Hematopoietic multipotent progenitor cell treated with erythropoietin and hydrocortisone succinate and interleukin-3 and kit ligand, for 8 days (in vitro differentiated cells): ENCODE measurements around the gene TTC34.
"Not testable (repeated sequence)": the region's sequence is repeated elsewhere in the genome, so short reads cannot be mapped to it uniquely, and the experiment has no call there.

ENCODE experiments used
- DNase-seq: peaks from one replicate; pipeline ENCODE4 v3.0.0-alpha.2; 2015

TTC34 gene

GRCh38 chr1:2810899-2811532 lies 9.5 kb upstream of the TTC34 start:
- no peak for DNase-seq

DNA sequence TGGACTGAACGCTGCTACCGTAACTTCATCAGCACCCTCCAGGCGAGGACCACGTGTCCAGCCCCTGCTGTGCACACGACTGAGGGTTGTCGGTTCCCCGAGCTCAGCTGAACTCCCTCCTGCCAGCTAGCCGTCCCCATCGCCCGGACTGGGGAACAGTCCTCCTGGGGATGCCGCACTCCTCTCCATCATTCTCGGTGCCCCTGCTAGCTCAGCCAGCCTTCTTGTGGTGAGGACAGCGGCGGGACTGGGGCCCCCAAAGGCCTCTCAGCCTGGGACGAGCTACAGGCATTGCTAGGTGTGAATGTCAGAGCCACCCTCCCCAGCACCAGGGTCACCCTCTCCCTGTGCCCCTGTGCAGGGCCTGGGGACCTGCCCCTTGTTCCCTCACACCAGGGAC lies 8.8 kb upstream of the TTC34 start:
- DNase-seq = no peak

DNA sequence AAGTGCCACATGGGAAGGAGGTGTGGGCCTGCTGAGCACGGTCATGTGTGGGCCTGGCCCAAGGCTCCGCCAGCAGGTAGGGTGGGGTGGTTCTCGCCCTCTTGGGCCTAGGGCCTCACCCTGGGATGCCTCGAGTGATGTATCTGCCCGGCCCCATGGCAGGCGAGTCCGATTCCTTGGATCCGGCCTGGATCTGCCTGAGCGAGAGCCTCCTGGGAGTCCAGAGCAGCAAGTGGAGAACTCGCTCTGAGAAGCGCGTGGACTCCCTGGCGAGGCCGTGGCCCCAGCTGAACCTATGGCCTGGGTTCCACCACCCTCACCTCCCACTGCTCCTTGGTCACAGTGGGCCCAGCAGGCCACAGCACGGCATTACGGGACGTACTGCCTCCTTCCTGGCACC lies 8.2 kb upstream of the TTC34 start:
- DNase-seq = no peak

DNA sequence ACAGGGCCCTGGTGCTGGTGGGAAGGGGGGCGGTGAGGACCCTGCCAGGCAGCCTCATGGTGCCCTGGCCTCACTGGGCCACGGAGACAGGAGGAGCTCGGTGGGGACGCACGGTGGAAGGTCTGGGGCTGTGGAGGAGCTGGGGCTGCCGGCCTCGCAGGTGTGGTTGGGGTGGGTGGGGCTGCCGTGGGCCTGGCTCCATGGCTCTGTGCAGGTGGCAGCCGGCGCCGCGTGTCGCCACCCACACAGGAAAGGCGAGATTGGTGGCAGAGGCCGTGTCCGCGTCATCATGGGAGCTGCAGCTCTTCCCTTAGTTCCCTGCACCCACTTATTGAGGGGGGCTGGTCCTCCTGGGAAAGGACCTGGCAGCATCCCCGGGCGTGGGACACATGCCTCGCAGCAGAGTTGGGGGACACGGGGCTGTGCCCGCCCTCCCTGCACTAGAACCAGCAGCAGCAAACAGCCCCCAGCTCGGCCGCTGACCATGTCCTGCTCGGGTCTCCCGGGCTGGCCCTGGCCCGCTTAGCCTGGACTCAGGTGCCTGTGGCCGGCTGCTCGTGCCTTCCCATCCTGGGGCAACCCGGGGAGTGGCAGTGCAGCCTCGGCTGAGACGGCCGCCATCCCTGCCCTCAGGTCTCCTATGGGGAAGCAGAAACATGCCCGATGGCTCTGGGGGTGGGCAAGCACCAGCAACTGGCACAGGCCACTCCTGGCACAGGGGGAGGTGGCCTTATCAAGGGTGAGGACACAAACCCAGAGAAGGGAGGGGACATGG lies 7.5 kb upstream of the TTC34 start:
- DNase-seq = no peak

- DNase-seq = no peak
Observed at GRCh38 chr1:2808386-2808705, 6.9 kb upstream of the TTC34 start.

DNA sequence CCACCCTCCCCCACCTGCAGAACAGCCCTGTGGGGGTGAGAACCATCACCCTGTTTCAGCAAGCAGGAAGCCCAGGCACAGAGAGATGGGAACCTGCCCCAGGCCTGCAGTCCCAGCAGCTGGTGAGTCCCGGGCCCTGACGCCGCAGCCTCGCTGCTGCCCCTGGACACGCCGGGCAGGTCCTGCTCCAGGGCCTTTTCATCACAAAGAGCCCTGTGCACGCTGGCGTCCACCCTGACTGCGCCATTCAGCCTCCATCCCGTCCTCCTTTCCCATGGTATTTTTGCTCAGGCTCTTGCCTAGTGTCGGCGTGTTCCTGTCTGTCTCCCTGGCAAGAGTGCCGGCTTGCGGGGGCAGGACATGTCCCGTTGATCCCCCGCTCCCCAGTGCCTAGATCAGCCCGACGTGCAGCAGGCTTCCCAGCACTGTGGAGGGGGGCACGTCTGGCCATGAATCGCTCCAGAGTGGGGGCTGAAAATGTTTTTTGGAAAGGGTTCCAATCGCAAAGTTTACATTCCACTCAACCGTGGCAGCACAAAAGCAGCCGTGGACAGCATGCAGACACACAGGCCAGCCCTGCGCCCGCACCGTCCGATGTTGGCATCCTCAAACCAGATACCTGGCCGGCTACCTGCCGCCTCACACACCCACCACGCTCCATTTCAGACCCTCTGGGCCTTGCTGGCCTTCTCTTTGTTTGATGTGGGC lies 6.3 kb upstream of the TTC34 start:
- DNase-seq = no peak

- DNase-seq = no peak
Observed at GRCh38 chr1:2807036-2807435, 5.5 kb upstream of the TTC34 start.

- no peak for DNase-seq
Observed at GRCh38 chr1:2806591-2806990, 5.1 kb upstream of the TTC34 start.

DNA sequence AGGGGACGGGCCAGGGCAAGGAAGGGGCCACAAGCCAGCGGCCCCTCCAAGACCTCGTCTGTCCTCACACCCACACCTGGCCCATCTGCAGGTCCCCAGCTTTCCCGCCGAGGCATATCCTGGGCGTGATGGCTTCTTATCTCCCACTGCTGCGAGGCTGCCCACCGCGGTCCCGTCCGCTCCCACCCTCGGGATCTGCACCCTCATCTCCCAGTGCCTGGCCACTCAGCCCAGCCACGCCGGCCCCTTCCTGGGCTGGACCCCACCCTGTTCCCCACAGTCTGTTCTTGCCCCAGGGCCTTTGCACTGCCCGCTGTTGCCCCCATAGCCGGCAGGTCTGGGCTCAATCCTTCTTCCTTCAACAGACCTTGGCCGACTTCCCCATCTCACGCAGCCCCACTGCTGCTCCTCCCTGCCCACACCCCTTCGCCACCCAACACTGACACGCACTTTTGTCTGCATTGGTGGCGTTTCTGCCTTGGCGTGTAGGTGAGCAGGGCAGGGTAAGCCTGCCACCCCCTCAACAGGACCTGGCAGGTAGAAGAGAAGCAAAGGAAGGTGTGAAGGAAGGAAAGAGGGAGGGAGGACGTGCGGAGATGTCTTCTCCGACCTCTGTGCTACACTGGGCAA lies 4.4 kb upstream of the TTC34 start:
- DNase-seq = no peak

DNA sequence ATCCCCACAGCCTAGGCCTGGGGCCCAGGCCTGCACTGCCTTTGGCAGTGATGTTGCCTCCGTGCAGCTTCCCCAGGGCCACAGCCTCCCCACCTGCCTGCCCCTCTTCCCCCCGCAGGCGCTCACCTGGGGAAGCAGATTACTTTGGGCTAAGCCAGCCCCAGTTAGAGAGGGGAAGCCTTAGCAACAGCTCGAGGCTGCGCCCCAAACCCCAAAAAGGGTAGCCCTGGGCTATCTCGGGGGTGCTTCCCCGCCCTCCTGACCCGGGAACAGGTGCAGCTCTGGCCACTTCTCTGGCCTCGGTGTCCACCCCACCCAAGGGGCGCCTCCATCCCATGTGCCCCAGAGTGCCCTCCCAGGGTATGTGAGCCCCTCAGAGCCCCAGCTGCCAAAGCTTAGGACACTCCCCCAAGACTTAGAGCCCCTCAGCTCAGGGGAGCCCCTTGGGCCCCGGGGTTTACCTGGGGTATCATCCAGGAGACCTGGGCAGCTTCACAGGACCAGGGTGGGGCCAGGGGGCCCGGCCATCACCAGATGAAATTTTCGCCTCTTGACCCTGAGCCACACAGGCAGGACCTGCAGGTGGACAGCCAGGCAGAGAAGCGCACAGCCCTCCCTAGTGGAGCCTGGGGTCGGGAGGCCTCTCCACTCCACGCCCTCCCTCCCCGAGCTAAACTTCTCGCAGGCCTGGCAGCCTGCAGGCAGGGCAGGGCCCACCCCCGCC lies 3.3 kb upstream of the TTC34 start:
- DNase-seq = no peak

DNA sequence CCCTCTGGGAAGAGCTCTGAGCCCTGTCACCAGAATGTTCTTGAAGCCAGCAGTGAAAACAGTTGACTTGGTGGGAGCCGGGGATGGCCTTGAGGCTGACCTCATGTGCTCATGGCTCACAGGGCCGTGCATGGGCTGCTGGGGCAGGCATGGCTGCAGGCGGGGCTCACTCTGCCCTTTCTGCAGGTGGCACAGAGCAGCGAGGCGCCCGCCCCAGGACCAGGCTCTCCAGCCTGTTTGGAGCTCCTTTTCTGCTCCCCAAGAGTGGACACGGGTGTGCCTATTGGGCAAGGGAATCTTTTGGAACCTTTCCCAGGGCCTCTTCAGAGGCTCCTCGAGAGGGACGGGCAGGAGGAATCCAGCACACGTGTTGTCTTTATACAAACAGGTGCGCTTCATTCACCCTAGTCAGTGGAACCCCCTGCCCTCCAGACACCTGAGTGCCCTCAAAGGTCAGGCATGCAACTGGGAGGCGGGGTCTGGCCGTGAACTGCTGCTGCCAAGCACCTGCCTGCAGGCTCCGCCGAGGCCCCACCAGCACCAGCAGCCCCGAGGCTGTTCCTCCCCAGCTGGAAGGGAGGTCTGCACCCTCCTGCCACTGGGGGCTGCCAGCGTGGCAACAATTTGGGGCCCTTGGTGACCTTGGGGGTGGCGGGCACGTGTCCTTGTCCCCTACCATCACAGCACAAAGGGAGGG lies 2.6 kb upstream of the TTC34 start:
- no peak for DNase-seq

- DNase-seq = no peak
Observed at GRCh38 chr1:2803086-2803930, 1.8 kb upstream of the TTC34 start.

GRCh38 chr1:2802421-2802961 lies 998 bp upstream of the TTC34 start:
- no peak for DNase-seq

GRCh38 chr1:2801046-2801445 lies 447 bp downstream of the TTC34 start:
- no peak for DNase-seq

DNA sequence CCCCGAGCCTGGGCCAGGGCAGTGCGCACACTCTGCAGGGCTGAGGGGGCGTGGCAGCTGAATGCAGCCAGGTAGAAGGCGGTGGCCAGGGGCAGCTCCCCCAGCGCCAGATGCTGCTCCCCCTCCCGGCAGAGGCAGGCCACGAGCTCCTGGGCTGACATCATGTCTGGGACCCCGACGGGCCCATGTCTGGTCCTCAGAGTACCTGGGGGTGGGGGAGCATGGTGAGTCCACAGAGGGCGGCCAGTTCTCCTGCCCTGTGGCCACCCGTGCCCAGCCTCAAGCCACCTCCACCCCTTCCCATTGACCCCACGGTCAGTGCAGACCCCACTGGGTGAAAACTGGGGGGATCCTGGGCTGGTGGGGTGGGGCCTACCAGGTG lies 838 bp downstream of the TTC34 start:
- DNase-seq = no peak

- DNase-seq = no peak
Observed at GRCh38 chr1:2799811-2800663, 1.5 kb downstream of the TTC34 start.

GRCh38 chr1:2798958-2799357 lies 2.5 kb downstream of the TTC34 start:
- not testable (repeated sequence) for DNase-seq

- no peak for DNase-seq
Observed at GRCh38 chr1:2797741-2798016, 3.8 kb downstream of the TTC34 start.

GRCh38 chr1:2796890-2797740 lies 4.4 kb downstream of the TTC34 start:
- DNase-seq = no peak

DNA sequence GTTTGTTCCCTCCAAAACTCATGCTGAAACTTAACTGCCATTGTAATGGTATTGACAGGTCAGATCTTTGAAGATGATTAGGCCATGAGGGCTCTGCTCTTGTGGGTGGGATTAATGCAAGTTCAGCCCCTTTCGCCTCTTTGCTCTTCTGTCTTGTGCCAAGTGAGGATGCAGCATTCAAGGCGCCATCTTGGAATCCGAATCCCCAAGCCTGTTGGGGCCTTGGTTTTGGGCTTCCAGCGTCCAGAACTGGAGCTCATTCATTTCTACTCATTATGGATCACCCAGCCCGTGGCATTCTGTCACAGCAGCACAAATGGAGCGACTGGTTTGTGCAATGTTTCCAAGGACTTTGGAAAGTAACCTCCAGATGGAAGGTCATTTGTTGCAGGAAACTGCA lies 5.6 kb downstream of the TTC34 start:
- DNase-seq = no peak
